Measurements from ENCODE around the gene ROBO2.

- TF ChIP-seq POLR2A (IDR thresholded peaks at IDR 0.05) (no peak), CTCF (IDR thresholded peaks at IDR 0.05) (no peak), POLR2AphosphoS5 (IDR thresholded peaks at IDR 0.05; ENCODE audit: insufficient read depth in 1 of 2, low read depth in 1 of 2) (no peak)
These were observed 196.2 kb downstream of the ROBO2 start for GRCh38 chr3:77236118-77236517.

Data from vagina (tissue), 2 donors.